ENCODE results near the gene AJAP1.
"Not testable (repeated sequence)": the region's sequence is repeated elsewhere in the genome, so short reads cannot be mapped to it uniquely, and the experiment has no call there.

Gene AJAP1

GRCh38 chr1:4662168-4662567, 7.8 kb downstream of the AJAP1 start:
- Histone ChIP-seq H3K4me3 (replicated peaks; ENCODE audit: low read depth, low read length) (no peak overlapping the region), H3K36me3 (ENCODE audit: control insufficient read depth, insufficient read depth, low read length) (no peaks in the 10 kb centered on the region), H3K27me3 (replicated peaks; ENCODE audit: control insufficient read depth, insufficient read depth, low read length) (no peaks in the 10 kb centered on the region)
- no peak for TF ChIP-seq CTCF (IDR thresholded peaks at IDR 0.05; ENCODE audit: insufficient read depth, low read length, poor library complexity, severe bottlenecking)
- no peak for DNase-seq (ENCODE audit: extremely low read depth, insufficient read length)

DNA sequence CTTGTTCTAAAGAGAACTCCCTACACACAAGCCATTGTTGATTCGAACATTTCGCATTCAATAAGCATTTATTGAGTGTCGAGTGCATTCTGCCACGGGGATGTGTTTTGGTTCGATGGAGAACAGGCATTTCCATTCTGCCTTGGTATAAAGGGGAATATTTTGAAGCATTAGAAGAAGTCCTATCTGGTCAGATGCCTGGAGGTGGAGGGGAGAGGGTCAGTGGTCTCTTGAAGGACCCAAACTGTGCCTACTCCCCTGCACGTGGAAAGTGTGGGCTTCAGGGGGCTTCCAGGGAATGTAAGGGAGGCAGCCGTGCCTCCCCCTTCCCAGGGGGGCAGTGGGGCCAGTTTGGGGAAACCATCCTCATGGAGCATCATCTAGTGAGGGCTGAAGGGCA, 8.3 kb downstream of the AJAP1 start:
- no peaks in the 10 kb centered on the region for H3K27me3 ChIP-seq (replicated peaks; ENCODE audit: control insufficient read depth, insufficient read depth, low read length)

DNA sequence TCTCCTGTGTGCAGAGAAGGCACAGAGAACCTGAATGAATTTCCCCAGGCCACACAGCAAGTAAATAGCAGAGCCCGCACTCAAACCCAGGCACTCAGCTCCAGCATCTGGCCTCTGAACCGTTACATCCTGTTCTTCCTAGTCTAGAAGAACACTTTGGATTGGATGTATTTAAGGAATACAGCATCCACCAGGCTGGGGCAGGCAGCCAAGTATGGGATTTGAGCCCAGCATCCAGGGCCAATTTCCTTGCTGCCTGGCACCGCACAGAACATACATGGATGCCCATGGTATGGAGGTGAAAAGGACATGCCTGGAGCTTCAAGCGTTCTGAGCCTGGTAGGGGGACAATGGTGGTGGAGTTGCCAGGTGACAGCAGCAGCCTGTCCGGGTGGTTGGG, 9.7 kb downstream of the AJAP1 start:
- no peaks in the 10 kb centered on the region for H3K27me3 ChIP-seq (replicated peaks; ENCODE audit: control insufficient read depth, insufficient read depth, low read length)
- no peak for TF ChIP-seq CTCF (IDR thresholded peaks at IDR 0.05; ENCODE audit: insufficient read depth, low read length, poor library complexity, severe bottlenecking)
- H3K4me3 ChIP-seq (replicated peaks; ENCODE audit: low read depth, low read length), result no peak overlapping the region
- DNase-seq (ENCODE audit: extremely low read depth, insufficient read length), result no peak
- H3K36me3 ChIP-seq (ENCODE audit: control insufficient read depth, insufficient read depth, low read length), result no peaks in the 10 kb centered on the region

More for the DNA sequence above, 8.3 kb downstream of the AJAP1 start:
- DNase-seq (ENCODE audit: extremely low read depth, insufficient read length), result no peak
- no peaks in the 10 kb centered on the region for H3K36me3 ChIP-seq (ENCODE audit: control insufficient read depth, insufficient read depth, low read length)
- H3K4me3 ChIP-seq (replicated peaks; ENCODE audit: low read depth, low read length), result no peak overlapping the region
- no peak for TF ChIP-seq CTCF (IDR thresholded peaks at IDR 0.05; ENCODE audit: insufficient read depth, low read length, poor library complexity, severe bottlenecking)

GRCh38 chr1:4664606-4665005, 10.2 kb downstream of the AJAP1 start:
- no peaks in the 10 kb centered on the region for H3K36me3 ChIP-seq (ENCODE audit: control insufficient read depth, insufficient read depth, low read length)
- H3K27me3 ChIP-seq (replicated peaks; ENCODE audit: control insufficient read depth, insufficient read depth, low read length), result no peaks in the 10 kb centered on the region
- no peak for DNase-seq (ENCODE audit: extremely low read depth, insufficient read length)
- no peak overlapping the region for H3K4me3 ChIP-seq (replicated peaks; ENCODE audit: low read depth, low read length)
- no peak for TF ChIP-seq CTCF (IDR thresholded peaks at IDR 0.05; ENCODE audit: insufficient read depth, low read length, poor library complexity, severe bottlenecking)

- no peak overlapping the region for H3K4me3 ChIP-seq (replicated peaks; ENCODE audit: low read depth, low read length)
- TF ChIP-seq CTCF (IDR thresholded peaks at IDR 0.05; ENCODE audit: insufficient read depth, low read length, poor library complexity, severe bottlenecking), result no peak
- H3K27me3 ChIP-seq (replicated peaks; ENCODE audit: control insufficient read depth, insufficient read depth, low read length), result no peaks in the 10 kb centered on the region
- no peaks in the 10 kb centered on the region for H3K36me3 ChIP-seq (ENCODE audit: control insufficient read depth, insufficient read depth, low read length)
- DNase-seq (ENCODE audit: extremely low read depth, insufficient read length), result no peak
These were observed 11.0 kb downstream of the AJAP1 start for GRCh38 chr1:4665456-4665855.

GRCh38 chr1:4666683-4667082, 12.3 kb downstream of the AJAP1 start:
- DNase-seq (ENCODE audit: extremely low read depth, insufficient read length); H3K36me3 ChIP-seq (ENCODE audit: control insufficient read depth, insufficient read depth, low read length); H3K4me3 ChIP-seq (replicated peaks; ENCODE audit: low read depth, low read length); H3K27me3 ChIP-seq (replicated peaks; ENCODE audit: control insufficient read depth, insufficient read depth, low read length): not testable (repeated sequence)

All from GM06990 (cell line).